Measurements from ENCODE around the gene KPNA6. TPM values are rescaled to one million over a fixed set of nuclear protein-coding genes. Genes with fewer than 3 reads are reported as not detected.

The KPNA6 gene
- total and polyA plus RNA-seq, 9 of the 15 experiments (the other 6 are each of a cell fraction or from before 2014, with no cell fraction given) = 20.1 to 54.6 (median 32.2) TPM

GRCh38 chr1:32179443-32180185, 71.8 kb downstream of the KPNA6 start, which contains the start of gene TXLNA (continued):
- TF ChIP-seq CREB3 (tag; conservative IDR thresholded peaks at IDR 0.05; ENCODE audit: low read depth) (peak; percentile 87), HIVEP1 (CRISPR knock-in tag; IDR thresholded peaks at IDR 0.05) (0 out of 2 replicates have a peak, but pooled peaks have one; percentile 34), ZNF407 (IDR thresholded peaks at IDR 0.05; ENCODE audit: low read depth) (no peak), CHD2 (IDR thresholded peaks at IDR 0.05; ENCODE audit: low read depth, low read length) (peak; percentile 60), ZBTB2 (IDR thresholded peaks at IDR 0.05) (peak; percentile 96), ZNF589 (CRISPR knock-in tag; IDR thresholded peaks at IDR 0.05; ENCODE audit: low read depth) (peak; percentile 98), DMBX1 (CRISPR knock-in tag; IDR thresholded peaks at IDR 0.05; ENCODE audit: borderline replicate concordance) (no peak; the same call in none of the 2 replicates), ETS2 (tag; IDR thresholded peaks at IDR 0.05; ENCODE audit: borderline replicate concordance, poor library complexity, severe bottlenecking) (no peak), MED1 (CRISPR knock-in tag; IDR thresholded peaks at IDR 0.05; ENCODE audit: borderline replicate concordance) (no peak; the same call in 1 of the 2 replicates), ZFPM2 (CRISPR knock-in tag; IDR thresholded peaks at IDR 0.05) (no peak; the same call in none of the 2 replicates), ZNF445 (CRISPR knock-in tag; IDR thresholded peaks at IDR 0.05; ENCODE audit: low read depth) (no peak), PHTF2 (CRISPR knock-in tag; IDR thresholded peaks at IDR 0.05) (0 out of 2 replicates have a peak, but pooled peaks have one; percentile 56), ZSCAN29 (IDR thresholded peaks at IDR 0.05) (0 out of 2 replicates have a peak, but pooled peaks have one; percentile 56), THRA (IDR thresholded peaks at IDR 0.05) (no peak)
